GM21723 (cell line): ENCODE data around the gene THSD4.

Experiments used
- ATAC-seq: cut with Tn5 transposase; IDR thresholded peaks from one replicate; pipeline ENCODE4 v1.9.1; 2021; ENCODE audit warnings: mild to moderate bottlenecking, moderate library complexity; ENCODE audit not compliant: unreplicated experiment

THSD4 gene

GRCh38 chr15:71559098-71559497 lies 443.8 kb downstream of the THSD4 start:
- ATAC-seq, result no peak

- ATAC-seq, result no peak
Measured at GRCh38 chr15:71559616-71560015, 444.3 kb downstream of the THSD4 start.

GRCh38 chr15:71562251-71562650 lies 447.0 kb downstream of the THSD4 start:
- ATAC-seq, result no peak

- no peak for ATAC-seq
Measured at GRCh38 chr15:71564217-71564616, 448.9 kb downstream of the THSD4 start.

GRCh38 chr15:71565006-71565405 lies 449.7 kb downstream of the THSD4 start:
- ATAC-seq, result no peak

- no peak for ATAC-seq
Measured at GRCh38 chr15:71565631-71566160, 450.4 kb downstream of the THSD4 start.

GRCh38 chr15:71566226-71566625 lies 451.0 kb downstream of the THSD4 start:
- no peak for ATAC-seq

GRCh38 chr15:71567173-71567572 lies 451.9 kb downstream of the THSD4 start:
- no peak for ATAC-seq

GRCh38 chr15:71568227-71568626 lies 453.0 kb downstream of the THSD4 start:
- no peak for ATAC-seq

GRCh38 chr15:71570736-71571135 lies 455.5 kb downstream of the THSD4 start:
- no peak for ATAC-seq

- ATAC-seq, result no peak
Measured at GRCh38 chr15:71571641-71572040, 456.4 kb downstream of the THSD4 start.

- ATAC-seq, result no peak
Measured at GRCh38 chr15:71572452-71573053, 457.3 kb downstream of the THSD4 start.

GRCh38 chr15:71573599-71573998 lies 458.3 kb downstream of the THSD4 start:
- ATAC-seq, result no peak

- ATAC-seq, result no peak
Measured at GRCh38 chr15:71575474-71576045, 460.3 kb downstream of the THSD4 start.

GRCh38 chr15:71577071-71577470 lies 461.8 kb downstream of the THSD4 start:
- no peak for ATAC-seq

GRCh38 chr15:71581398-71581930 lies 466.2 kb downstream of the THSD4 start:
- ATAC-seq, result no peak

GRCh38 chr15:71585159-71585558 lies 469.9 kb downstream of the THSD4 start:
- ATAC-seq, result no peak

GRCh38 chr15:71586463-71586862 lies 471.2 kb downstream of the THSD4 start:
- no peak for ATAC-seq

- no peak for ATAC-seq
Measured at GRCh38 chr15:71588746-71589145, 473.5 kb downstream of the THSD4 start.

- no peak for ATAC-seq
Measured at GRCh38 chr15:71591057-71591456, 475.8 kb downstream of the THSD4 start.

- ATAC-seq, result no peak
Measured at GRCh38 chr15:71592203-71592602, 476.9 kb downstream of the THSD4 start.

- ATAC-seq, result no peak
Measured at GRCh38 chr15:71595846-71596553, 480.7 kb downstream of the THSD4 start.
